NCI-H1694 treated with DMSO at 0.1 percent for 48 hours (cell line): ENCODE measurements around the gene LRMDA.
"Not testable (repeated sequence)": the region's sequence is repeated elsewhere in the genome, so short reads cannot be mapped to it uniquely, and the experiment has no call there.

Experiments
- DNase-seq: peaks from one replicate; lab custom pipeline; 2025; lab: John Stamatoyannopoulos, UW

The LRMDA gene

GRCh38 chr10:76126607-76127527, 695.4 kb downstream of the LRMDA start:
- DNase-seq: no peak

- no peak for DNase-seq
Observed at GRCh38 chr10:76127984-76128589, 696.7 kb downstream of the LRMDA start.

GRCh38 chr10:76129213-76129612, 697.8 kb downstream of the LRMDA start:
- DNase-seq: no peak

GRCh38 chr10:76130892-76131291, 699.5 kb downstream of the LRMDA start:
- DNase-seq: no peak

- no peak for DNase-seq
Observed at GRCh38 chr10:76133597-76134255, 702.3 kb downstream of the LRMDA start.

DNA sequence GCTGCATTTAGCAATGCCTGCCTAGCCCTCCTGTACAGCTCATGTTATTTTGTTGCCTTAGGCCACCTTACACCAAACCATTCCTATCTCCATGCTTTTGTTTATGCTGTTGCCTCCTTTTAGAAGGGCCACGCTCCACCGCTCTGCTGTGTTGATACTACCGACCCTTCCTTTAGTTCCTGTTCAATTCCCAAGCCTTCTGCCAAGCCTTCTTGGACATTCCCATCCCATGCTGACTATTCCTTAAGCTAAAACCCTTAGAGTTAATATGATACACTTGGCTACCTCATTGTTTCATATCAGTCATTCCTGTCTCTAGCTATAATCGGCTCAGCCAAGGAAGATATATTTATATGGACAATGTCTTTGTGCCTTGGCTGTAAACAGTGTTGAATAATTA, 705.5 kb downstream of the LRMDA start:
- no peak for DNase-seq

- DNase-seq: no peak
Observed at GRCh38 chr10:76138286-76138685, 706.9 kb downstream of the LRMDA start.

GRCh38 chr10:76138906-76139305, 707.5 kb downstream of the LRMDA start:
- DNase-seq: no peak

DNA sequence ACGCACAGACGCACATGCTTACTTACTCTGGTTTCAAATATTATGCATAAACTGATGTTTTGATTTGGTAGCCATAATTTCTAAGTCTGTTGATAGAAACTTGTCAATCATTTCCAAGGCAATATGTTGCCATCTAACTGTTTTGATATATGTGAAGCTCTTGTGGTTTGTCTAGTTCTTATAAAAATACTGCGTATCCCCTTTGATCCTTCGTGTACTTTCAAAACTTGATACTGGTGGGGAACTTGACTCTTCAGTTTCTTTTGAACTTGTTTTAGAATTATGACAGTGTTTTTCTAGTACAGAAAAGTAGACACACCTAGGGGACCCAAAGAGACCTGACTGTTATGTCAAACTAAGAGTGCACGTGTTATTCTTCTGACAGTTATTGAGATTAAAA, 708.0 kb downstream of the LRMDA start:
- no peak for DNase-seq

GRCh38 chr10:76141376-76141775, 710.0 kb downstream of the LRMDA start:
- no peak for DNase-seq

DNA sequence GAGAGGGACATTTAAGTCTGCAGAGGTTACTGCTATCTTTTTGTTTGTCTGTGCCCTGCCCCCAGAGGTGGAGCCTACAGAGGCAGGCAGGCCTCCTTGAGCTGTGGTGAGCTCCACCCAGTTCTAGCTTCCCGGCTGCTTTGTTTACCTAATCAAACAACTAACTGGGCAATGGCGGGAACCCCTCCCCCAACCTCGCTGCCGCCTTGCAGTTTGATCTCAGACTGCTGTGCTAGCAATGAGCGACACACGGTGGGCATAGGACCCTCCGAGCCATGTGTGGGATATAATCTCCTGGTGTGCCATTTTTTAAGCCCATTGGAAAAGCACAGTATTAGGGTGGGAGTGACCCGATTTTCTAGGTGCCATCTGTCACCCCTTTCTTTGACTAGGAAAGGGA, 716.8 kb downstream of the LRMDA start:
- not testable (repeated sequence) for DNase-seq

- no peak for DNase-seq
Observed at GRCh38 chr10:76149182-76149581, 717.8 kb downstream of the LRMDA start.

GRCh38 chr10:76149602-76150138, 718.2 kb downstream of the LRMDA start:
- DNase-seq: no peak

DNA sequence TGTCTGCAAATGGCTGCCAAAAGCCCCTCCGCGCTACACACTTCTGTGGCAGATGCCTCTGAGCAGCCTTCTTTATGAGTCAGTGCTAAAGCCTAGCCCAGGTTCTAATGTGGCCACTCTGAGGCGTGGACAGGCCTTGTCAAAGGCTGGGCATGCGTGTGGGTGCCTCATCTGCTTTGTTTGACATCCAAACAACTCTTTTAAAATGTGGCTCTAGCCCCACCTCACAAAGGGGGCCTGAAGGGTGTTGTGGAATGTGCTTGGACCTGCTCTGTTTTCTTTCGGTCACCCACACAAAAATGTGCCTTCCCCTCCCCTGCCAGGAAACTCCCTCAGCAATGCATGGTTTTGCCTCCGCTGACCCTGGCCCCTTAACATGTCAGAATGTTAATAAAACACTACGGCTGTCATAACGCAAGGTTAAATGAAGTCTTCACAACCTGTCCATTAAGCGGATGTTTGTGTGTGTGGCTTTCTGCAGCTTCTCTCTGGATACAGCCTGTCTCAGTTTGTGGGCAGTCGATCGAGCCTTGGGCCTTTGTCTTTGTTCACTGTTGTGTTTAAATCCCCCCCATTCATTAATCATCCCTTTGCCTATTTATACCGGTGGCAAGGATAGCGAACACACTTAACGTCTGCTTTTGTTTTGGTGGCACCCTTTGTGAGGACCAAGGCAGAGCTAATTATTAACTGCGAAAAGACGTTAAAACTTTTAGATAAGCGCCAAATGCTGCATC, 718.9 kb downstream of the LRMDA start:
- DNase-seq: no peak

GRCh38 chr10:76150876-76151288, 719.5 kb downstream of the LRMDA start:
- no peak for DNase-seq

GRCh38 chr10:76152186-76152585, 720.8 kb downstream of the LRMDA start:
- DNase-seq: no peak

GRCh38 chr10:76155961-76156360, 724.5 kb downstream of the LRMDA start:
- DNase-seq: no peak

- DNase-seq: no peak
Observed at GRCh38 chr10:76160446-76161300, 729.2 kb downstream of the LRMDA start.

DNA sequence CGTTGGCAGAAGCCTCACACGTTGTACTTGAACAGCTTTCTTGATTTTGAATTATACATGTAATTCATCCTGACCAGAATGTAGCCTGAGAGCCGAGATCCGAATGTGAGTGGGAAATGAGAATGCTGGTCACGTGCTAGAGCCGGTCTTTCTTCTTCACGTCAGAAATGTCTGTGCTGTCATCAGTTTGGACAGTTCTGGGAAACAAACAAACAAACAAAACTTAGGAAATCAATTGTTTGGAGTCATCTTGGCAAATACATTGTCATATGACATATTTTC, 729.8 kb downstream of the LRMDA start:
- no peak for DNase-seq

DNA sequence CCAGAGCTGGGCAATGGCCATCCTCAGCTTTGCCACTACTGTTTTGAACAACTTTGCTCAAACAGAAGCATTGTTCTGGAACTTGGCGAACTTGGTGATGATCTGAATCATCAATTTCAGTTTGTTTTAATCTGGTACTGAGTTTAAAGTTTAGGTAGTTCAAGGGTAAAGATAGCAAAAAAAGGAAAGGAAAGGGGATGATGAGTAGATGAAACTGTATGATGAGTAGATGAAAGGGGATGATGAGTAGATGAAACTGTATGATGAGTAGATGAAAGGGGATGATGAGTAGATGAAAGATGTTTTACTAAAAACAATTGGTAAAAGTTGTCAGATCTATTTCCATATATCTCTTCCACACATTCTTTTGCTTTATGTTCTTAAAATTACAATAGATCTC, 737.0 kb downstream of the LRMDA start:
- DNase-seq: no peak

- DNase-seq: no peak
Observed at GRCh38 chr10:76169246-76169645, 737.8 kb downstream of the LRMDA start.
